ENCODE results near the gene ADCY3.

Gene ADCY3

GRCh38 chr2:24827321-24828237 lies 92.5 kb downstream of the ADCY3 start:
- DNase-seq = peak; percentile 77 to 78

DNA sequence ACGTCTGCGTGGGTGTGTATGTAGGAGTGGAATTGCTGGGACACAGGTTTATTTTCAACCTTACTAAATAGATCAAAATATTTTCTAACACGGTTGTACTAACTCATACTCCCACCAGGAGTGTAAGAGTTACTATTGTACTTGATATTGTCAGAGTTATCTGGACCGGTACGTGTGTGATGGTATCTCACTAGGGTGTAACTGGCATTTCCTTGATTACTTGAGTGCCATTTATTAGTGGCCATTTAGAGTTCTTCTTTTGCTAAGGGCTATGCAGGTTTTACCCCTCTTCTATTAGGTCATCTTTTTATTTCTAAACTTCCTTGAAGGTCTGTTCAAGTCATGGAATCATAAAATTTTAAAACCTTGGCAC lies 93.3 kb downstream of the ADCY3 start:
- no peak for DNase-seq

DNA sequence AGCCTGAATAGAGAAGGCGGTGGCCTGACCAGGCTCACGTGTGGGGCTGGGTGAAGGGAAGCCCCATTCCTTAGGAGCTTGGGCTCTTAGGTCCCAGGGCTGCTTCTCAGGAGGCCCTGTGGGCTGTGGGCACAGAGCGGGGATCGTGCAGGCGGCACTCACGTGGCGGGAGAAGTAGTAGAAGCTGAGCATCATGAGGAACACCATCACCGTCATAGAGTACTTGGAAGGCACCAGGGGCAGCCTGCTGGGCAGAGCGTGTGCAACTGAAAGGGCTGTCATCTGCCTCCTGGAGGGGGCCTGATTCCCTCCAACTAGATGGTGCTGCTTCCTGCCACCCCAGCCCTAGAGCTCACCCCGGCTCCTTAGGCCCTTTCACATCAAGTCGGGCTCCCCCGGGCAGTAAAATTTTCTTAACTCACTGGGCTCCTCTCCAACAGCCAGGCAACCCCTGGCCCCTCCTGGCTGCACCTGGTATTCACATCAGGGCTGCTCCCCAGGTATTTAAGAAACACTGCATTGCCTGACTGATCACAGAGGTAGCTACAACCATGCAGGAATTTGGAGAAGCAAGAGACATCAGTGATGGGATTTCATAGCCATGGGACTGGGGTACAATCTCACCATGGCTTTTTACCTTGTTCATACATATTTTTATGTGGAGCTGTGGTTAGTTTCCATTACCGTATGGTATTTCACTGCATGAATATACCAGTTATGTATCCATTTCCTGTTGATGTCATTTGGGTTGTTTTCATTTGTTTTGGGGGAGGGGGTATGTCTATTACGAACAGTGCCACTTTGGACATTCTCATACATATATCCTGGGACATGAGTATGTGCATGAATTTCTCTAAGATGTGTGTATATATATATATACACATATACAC lies 93.9 kb downstream of the ADCY3 start:
- DNase-seq = peak in 1 of 2 donors; percentile 26

DNA sequence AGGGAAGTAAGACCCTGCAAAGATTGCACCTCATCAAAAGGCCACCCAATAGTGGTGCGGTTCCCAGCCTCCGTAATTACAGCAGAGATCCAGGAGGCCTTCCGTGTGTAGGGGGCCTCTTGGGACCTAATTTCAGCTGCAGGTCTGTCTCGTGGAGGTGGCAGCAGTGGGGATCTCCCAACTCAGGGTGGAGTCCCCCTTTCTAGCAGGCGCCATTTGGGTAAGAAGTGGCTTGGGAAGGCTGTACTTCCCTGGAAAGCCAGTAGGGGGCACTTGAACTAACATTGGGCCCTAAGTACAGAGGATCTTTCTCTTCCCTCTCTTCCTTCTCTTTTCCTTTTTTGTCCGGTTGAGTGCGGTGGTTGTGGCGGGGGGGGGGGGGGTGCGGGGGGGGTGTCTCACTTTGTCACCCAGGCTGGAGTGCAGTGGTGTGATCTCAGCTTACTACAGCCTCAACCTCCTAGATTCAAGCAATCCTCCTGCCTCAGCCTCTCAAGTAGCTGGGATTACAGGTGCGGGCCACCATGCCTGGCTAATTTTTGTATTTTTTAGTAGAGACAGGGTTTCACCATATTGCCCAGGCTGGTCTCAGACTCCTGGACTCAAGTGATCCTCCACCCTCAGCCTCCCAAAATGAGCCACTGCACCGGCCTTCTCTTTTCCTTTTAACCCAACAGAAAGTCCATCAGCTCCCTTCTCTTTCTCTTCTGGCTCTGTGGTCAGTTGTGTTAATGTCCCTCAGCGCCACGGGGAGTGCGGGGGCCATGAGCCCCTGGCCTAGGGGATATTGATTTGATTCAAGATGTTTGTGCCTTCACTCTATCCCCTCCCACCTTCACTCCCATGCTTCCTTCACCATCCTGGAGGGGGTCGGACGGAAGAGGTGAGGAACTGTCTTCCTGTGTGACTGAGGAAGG lies 94.8 kb downstream of the ADCY3 start:
- peak; percentile 23 to 39 for DNase-seq

GRCh38 chr2:24824071-24824588 lies 95.9 kb downstream of the ADCY3 start:
- DNase-seq = no peak

- DNase-seq = no peak
Measured at GRCh38 chr2:24822049-24822706, 97.9 kb downstream of the ADCY3 start.

DNA sequence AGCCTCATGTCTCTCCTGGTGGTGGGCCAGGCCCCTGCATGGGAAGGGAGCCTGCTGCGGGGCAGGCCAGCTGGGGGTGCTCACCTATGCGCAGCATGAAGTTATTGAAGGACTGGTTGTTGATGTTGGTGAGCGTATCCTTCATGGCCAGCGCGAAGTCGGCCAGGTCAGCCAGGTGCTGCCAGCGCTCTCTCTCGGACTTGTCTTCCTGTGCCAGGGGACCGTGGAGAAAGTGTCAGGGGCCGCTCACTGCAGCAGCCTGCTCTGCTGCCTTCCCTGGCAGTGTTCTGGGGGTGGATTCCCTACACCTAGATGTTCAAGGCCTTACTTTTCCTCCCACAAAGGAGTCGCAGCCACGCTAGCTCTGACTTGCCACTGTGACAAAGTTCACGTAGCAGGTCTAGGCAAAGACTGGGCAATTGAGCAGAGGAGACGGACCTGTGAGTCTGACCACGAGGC lies 98.6 kb downstream of the ADCY3 start:
- no peak for DNase-seq

GRCh38 chr2:24820598-24821432 lies 99.2 kb downstream of the ADCY3 start:
- no peak for DNase-seq

DNA sequence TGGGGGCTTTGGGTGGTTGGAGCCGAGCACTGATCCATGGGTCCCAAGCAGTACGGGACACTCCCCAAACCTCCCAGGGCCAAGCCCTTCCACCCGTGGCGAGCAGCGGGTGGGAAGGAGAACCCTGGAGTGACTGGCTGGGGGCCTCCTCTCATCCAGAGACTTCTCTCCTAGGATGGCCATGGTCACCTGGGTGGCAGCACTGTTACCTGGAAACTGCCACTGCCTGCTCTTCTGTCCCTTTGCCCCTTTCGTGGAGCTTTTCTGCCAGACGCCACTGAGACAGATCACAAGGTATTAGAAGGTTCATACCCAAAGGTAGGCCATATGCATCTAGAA lies 99.9 kb downstream of the ADCY3 start:
- DNase-seq = no peak

GRCh38 chr2:24819442-24820174 lies 100.4 kb downstream of the ADCY3 start:
- DNase-seq = no peak

- DNase-seq = no peak
Measured at GRCh38 chr2:24818721-24819167, 101.3 kb downstream of the ADCY3 start.

DNA sequence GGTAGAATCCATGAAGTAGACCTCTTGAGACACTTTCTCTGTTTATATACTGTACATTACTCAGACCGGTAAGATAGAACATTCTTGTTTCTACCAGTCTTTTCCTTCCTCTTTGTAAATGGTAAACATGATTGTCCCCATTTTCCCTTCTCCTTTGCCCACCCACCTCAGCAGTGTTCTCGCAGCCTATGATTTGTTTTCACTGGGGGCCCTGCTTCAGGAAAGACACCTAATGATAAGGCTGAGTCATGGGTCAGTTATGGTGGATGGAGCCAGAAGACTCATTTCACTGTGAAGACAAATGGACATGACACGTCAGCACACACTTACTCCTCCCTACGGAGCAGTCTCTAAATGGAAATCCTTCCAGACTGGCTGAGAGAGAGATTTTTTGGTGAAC lies 103.2 kb downstream of the ADCY3 start:
- no peak for DNase-seq

DNA sequence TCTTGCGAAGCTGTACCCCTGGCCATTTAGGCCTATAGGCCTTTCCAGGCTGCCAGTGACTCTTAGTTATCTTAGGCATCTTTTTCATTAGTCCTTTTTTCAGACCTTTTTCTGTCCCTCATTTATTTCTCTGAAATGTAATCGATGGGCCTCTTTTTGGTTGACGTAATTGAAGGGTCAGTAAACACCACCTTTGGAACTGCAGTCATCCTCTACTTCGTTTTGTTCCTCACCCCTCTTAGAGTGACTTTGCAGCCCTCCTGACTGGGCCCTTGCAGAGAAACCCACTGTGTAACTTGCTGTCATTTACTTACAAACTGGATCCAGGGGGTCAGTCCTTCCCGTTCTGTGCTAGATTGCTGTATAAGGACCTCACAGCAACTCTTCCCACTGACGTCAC lies 103.6 kb downstream of the ADCY3 start:
- no peak for DNase-seq

DNA sequence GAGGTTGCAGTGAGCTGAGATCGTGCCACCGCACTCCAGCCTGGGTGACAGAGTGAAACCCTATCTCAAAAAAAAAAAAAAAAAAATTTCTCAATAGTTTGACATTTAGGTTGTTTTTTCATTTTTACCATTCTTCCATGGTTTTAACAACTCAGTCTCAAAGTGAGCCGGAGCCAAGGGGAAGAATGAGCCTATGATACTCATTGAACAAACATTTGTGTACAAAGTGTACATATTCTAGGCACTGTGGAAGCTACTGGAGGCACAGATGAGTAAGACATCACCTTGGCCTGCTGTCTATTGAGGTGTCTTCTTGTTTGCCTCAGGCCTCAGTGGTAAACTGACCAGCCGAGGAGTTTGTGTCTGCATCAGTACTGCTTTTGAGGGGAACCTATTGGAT lies 104.9 kb downstream of the ADCY3 start:
- DNase-seq = no peak

GRCh38 chr2:24814516-24814915 lies 105.5 kb downstream of the ADCY3 start:
- DNase-seq = no peak

- no peak for DNase-seq
Measured at GRCh38 chr2:24813691-24814137, 106.3 kb downstream of the ADCY3 start.

- no peak for DNase-seq
Measured at GRCh38 chr2:24809316-24810007, 110.6 kb downstream of the ADCY3 start.

DNA sequence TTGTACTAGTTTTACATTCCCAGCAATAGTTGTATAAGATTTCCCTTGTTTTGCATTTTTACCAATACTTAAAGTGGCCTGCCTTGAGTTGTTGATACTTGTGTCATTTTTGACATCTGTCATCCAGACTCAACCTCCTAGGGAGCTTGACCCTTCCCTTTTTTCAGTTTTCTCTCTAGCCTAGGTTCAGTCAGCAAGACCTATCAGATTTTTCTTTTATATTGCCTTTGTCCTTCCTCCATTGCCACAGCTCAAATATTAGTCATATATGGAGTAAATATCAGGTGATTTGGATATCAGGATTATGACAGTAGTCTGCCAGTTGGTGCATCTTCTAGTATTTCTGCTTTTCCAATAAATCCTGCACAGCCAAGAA lies 113.4 kb downstream of the ADCY3 start:
- DNase-seq = no peak
